Smooth muscle cell (in vitro differentiated cells): Measurements from ENCODE around the gene HOXC11. TPM values are rescaled to one million over a fixed set of nuclear protein-coding genes. Genes with fewer than 3 reads are reported as not detected.

ENCODE experiments used
- DNase-seq: peaks from one replicate; lab custom pipeline; 2025; ENCODE audit not compliant: unreplicated experiment; lab: John Stamatoyannopoulos, UW
- H2AFZ ChIP-seq: fragments of 200-600 bp; sonication (generic); 2 replicates; pipeline ENCODE4 v1.6.0; 2016; ENCODE audit warnings: antibody characterized with exemption, low read depth, mild to moderate bottlenecking
- H3F3A ChIP-seq: fragments of 200-600 bp; sonication (generic); 2 replicates; pipeline ENCODE4 v1.6.0; 2017; ENCODE audit warnings: antibody characterized with exemption, low read depth
- H3K27ac ChIP-seq: fragments of 200-600 bp; sonication (generic); 2 replicates; pipeline ENCODE4 v1.5.1; 2016; ENCODE audit warnings: low read depth, mild to moderate bottlenecking
- H3K27me3 ChIP-seq: fragments of 200-600 bp; sonication (generic); 2 replicates; pipeline ENCODE4 v1.6.1; 2016; ENCODE audit warnings: low read depth, mild to moderate bottlenecking
- H3K36me3 ChIP-seq: fragments of 200-600 bp; sonication (generic); 2 replicates; pipeline ENCODE4 v1.5.1; 2016; ENCODE audit warnings: low read depth
- H3K4me1 ChIP-seq: fragments of 200-600 bp; sonication (generic); 2 replicates; pipeline ENCODE4 v1.5.1; 2016; ENCODE audit warnings: low read depth
- H3K4me2 ChIP-seq: fragments of 200-600 bp; sonication (generic); 2 replicates; pipeline ENCODE4 v1.6.0; 2016; ENCODE audit warnings: mild to moderate bottlenecking
- H3K4me3 ChIP-seq: fragments of 200-600 bp; sonication (generic); 2 replicates; pipeline ENCODE4 v1.5.1; 2016; ENCODE audit warnings: mild to moderate bottlenecking
- H3K79me2 ChIP-seq: fragments of 200-600 bp; sonication (generic); 2 replicates; pipeline ENCODE4 v1.6.0; 2016; ENCODE audit warnings: low read depth, mild to moderate bottlenecking
- H3K9ac ChIP-seq: fragments of 200-600 bp; sonication (generic); 2 replicates; pipeline ENCODE4 v1.6.0; 2016; ENCODE audit warnings: low read depth
- H3K9me3 ChIP-seq: fragments of 200-600 bp; sonication (generic); replicated peaks from 2 replicates; pipeline ENCODE4 v1.5.1; 2016; ENCODE audit warnings: low read depth
- H4K20me1 ChIP-seq: fragments of 200-600 bp; sonication (generic); 2 replicates; pipeline ENCODE4 v1.6.0; 2016; ENCODE audit warnings: low read depth
- WGBS: methylation state at CpG from one replicate; pipeline ENCODE4 v1.1.7; 2016; ENCODE audit warnings: low lambda C conversion rate; 5-methylcytosine and 5-hydroxymethylcytosine counted together
- polyA plus RNA-seq: library from polyadenylated mRNA; unstranded; fragments of >200 nt; fragmentation: Nextera tagmentation; extraction: Ambion mirVana; gene quantifications from 2 replicates; pipeline ENCODE4 v1.2.1, GENCODE V29; 2016
- total RNA-seq: library from RNA; depleted of rRNA; stranded (reverse); fragments of >200 nt; gene quantifications from 2 replicates; pipeline ENCODE4 v1.2.3, GENCODE V29; 2014
- TF ChIP-seq, protein P1 (sequence below): fragments of 200-600 bp; sonication (generic); IDR thresholded peaks from 2 replicates; pipeline ENCODE4 v1.5.1; 2017; ENCODE audit warnings: borderline replicate concordance, mild to moderate bottlenecking, antibody characterized with exemption; ENCODE audit not compliant: insufficient read depth, poor library complexity, severe bottlenecking

Gene HOXC11
- total and polyA plus RNA-seq, 2 experiments from 2014 or later: 0.23 to 0.27 TPM

DNA sequence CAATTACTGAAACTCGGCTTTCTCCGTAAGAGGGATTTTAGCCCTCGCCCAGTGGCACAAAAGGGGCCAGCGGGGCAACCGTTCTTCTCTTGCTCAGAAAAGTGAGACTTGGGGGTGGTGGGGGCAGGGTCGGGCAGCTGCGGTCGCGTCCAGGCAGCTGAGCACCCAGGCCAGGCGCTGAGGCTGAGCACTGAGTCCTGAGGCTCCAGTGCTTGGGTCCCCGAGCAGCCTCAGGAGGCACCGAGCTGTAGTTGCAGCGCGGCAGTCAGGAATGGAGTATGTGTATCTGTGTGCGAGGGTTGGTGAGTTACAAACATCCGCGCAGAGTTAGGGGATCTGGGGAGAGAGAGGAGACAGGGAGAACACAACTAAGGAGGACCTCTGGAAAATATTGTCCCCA is 51.2 kb downstream of the HOXC11 start:
- Histone ChIP-seq H3K79me2 (peaks cover 43% of the 10 kb centered on the region), H3K36me3 (no peaks in the 10 kb centered on the region), H3K27me3 (peaks cover 100% of the 10 kb centered on the region), H3K4me3 (peak overlapping the region; percentile 6), H3K9me3 (no peaks in the 10 kb centered on the region), H3K4me1 (peaks cover 6% of the 10 kb centered on the region), H3F3A (no peaks in the 10 kb centered on the region), H4K20me1 (no peaks in the 10 kb centered on the region), H3K4me2 (peak overlapping the region; percentile 37), H3K9ac (no peak overlapping the region), H3K27ac (no peak overlapping the region), H2AFZ (no peak overlapping the region)
- 7% methylated on average over 17 of the region's 17 CpGs for WGBS
- TF ChIP-seq, protein P1, sequence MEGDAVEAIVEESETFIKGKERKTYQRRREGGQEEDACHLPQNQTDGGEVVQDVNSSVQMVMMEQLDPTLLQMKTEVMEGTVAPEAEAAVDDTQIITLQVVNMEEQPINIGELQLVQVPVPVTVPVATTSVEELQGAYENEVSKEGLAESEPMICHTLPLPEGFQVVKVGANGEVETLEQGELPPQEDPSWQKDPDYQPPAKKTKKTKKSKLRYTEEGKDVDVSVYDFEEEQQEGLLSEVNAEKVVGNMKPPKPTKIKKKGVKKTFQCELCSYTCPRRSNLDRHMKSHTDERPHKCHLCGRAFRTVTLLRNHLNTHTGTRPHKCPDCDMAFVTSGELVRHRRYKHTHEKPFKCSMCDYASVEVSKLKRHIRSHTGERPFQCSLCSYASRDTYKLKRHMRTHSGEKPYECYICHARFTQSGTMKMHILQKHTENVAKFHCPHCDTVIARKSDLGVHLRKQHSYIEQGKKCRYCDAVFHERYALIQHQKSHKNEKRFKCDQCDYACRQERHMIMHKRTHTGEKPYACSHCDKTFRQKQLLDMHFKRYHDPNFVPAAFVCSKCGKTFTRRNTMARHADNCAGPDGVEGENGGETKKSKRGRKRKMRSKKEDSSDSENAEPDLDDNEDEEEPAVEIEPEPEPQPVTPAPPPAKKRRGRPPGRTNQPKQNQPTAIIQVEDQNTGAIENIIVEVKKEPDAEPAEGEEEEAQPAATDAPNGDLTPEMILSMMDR: no peak
- no peak for DNase-seq

GRCh38 chr12:54024581-54025305 is 51.8 kb downstream of the HOXC11 start:
- no peaks in the 10 kb centered on the region for H3F3A ChIP-seq
- peaks cover 43% of the 10 kb centered on the region for H3K79me2 ChIP-seq
- no peaks in the 10 kb centered on the region for H4K20me1 ChIP-seq
- peak overlapping the region; percentile 37 for H3K4me2 ChIP-seq
- H3K9me3 ChIP-seq: no peaks in the 10 kb centered on the region
- no peak for DNase-seq
- no peak overlapping the region for H3K9ac ChIP-seq
- no peaks in the 10 kb centered on the region for H3K36me3 ChIP-seq
- TF ChIP-seq, protein P1: no peak
- H3K4me1 ChIP-seq: peaks cover 6% of the 10 kb centered on the region
- peaks cover 100% of the 10 kb centered on the region for H3K27me3 ChIP-seq
- no peak overlapping the region for H3K4me3 ChIP-seq
- WGBS: 39% methylated on average over 5 of the region's 5 CpGs
- no peak overlapping the region for H2AFZ ChIP-seq
- no peak overlapping the region for H3K27ac ChIP-seq

DNA sequence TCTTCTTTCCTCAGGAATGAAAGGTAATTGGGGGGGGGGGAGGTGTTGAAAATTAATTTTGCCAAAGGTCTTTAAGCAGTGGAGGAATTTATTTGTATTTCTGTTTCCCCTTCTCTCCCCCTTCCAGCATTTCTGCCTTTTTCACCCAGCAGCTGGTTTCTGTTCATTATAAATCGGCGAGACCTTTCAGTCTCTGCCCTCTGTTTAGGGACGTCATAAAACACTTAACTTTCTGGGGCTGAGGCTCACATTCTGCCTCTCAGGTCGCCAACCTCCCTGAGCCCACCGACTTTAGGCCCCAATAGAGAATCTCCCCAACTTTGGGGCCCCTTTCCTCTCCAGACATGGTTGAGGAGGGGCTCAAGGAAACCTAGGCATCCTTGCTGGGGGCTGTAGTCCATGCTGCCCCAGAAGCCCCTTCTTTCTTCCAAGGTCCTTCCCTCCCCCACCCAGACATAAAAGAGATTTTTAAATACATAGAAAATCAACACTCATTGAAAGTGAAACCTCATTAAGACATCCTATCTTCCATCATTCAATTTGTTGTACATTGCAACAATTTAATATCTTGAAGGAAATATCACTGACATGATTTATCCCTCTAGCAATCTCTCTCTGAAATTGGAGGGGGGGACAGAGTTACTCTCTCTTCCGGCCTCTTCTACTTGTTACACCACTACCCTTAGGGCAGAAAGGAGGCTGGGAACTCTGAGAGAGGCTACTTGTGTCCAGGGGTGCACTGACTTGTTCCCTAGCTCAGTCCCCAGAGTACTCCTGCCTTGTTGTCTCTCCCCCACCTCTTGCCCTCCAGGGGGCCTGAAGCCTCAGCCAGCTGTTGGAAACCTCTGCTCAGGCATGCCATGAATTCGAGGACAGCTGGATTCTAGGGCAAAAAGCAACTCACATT is 52.8 kb downstream of the HOXC11 start:
- Histone ChIP-seq H3K9ac (no peak overlapping the region), H4K20me1 (no peaks in the 10 kb centered on the region), H3K4me3 (no peak overlapping the region), H3K4me1 (peaks cover 11% of the 10 kb centered on the region), H2AFZ (no peak overlapping the region), H3K9me3 (no peaks in the 10 kb centered on the region), H3K36me3 (no peaks in the 10 kb centered on the region), H3K4me2 (peak overlapping the region; percentile 33), H3F3A (no peaks in the 10 kb centered on the region), H3K27me3 (peaks cover 100% of the 10 kb centered on the region), H3K79me2 (peaks cover 43% of the 10 kb centered on the region), H3K27ac (no peak overlapping the region)
- TF ChIP-seq, protein P1: no peak
- DNase-seq: no peak
- 22% methylated on average over 7 of the region's 7 CpGs for WGBS
